Upper lobe of left lung (tissue), 4 donors: Measurements from ENCODE around the gene CREBRF.

Source experiments
- EP300 ChIP-seq, 4 donors: sonication (generic); formaldehyde crosslinking; IDR thresholded peaks; one replicate each; pipeline ENCODE4 v1.5.1; 2017; ENCODE audit warnings: antibody characterized with exemption in 4 of 4, control low read depth in 2 of 4
- POLR2A ChIP-seq, 4 donors: fragments of 450-650 bp; IDR thresholded peaks; one replicate each; pipeline ENCODE4 v1.5.1; 2016 to 2017; ENCODE audit warnings: antibody characterized with exemption in 4 of 4, mild to moderate bottlenecking in 2 of 4
- TF ChIP-seq, protein P1 (sequence below), 6 experiments: fragments of 450-650 bp in 4 of 6; fragments of 200-600 bp in 2 of 6; sonication (generic) in 2 of 6; IDR thresholded peaks; one replicate each; pipeline ENCODE4 v1.5.1; 2016 to 2019; ENCODE audit warnings: antibody characterized with exemption in 6 of 6

DNA sequence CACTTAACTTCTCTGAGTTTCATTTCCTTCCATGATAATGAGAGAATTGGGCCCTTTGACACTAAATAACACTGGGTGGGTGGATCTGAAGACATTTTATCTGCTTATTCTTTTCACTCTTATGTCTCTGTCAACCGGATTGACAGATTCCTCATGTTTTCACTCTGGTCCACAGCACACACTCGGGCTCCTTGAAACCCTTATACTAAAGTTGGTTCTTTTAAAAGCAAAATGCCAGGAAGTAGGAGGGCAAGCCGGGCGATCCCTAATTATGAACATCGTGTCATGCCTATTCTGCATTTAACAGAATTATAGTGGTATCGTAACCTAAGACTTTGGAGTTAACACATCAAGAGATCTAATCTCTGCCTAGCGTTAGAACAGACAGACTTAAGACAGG lies 28.2 kb upstream of the CREBRF start:
- TF ChIP-seq EP300 (IDR thresholded peaks at IDR 0.05) (no peak), POLR2A (IDR thresholded peaks at IDR 0.05) (no peak)
- TF ChIP-seq, protein P1, sequence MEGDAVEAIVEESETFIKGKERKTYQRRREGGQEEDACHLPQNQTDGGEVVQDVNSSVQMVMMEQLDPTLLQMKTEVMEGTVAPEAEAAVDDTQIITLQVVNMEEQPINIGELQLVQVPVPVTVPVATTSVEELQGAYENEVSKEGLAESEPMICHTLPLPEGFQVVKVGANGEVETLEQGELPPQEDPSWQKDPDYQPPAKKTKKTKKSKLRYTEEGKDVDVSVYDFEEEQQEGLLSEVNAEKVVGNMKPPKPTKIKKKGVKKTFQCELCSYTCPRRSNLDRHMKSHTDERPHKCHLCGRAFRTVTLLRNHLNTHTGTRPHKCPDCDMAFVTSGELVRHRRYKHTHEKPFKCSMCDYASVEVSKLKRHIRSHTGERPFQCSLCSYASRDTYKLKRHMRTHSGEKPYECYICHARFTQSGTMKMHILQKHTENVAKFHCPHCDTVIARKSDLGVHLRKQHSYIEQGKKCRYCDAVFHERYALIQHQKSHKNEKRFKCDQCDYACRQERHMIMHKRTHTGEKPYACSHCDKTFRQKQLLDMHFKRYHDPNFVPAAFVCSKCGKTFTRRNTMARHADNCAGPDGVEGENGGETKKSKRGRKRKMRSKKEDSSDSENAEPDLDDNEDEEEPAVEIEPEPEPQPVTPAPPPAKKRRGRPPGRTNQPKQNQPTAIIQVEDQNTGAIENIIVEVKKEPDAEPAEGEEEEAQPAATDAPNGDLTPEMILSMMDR (IDR thresholded peaks at IDR 0.05) = no peak
